ENCODE measurements around the gene MED1.

MED1 gene

DNA sequence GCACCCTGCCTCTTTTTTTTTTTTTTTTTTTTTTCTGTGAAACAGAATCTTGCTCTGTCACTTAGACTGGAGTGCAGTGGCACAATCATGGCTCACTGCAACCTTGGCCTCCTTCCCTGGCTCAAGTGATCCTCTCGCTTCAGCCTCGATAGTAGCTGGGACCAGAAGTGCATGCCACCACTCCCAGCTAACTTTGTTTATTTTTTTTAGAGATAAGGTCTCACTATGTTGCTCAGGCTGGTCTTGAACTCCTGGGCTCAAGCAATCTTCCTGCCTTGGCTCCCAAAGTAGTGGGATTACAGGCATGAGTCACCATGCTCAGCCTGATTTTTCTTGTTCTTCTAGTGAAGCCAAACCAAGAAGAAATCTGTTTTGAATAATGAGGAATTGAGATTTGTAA is 35.2 kb upstream of the MED1 start (continued):
- TF ChIP-seq PRDM1 (tag by site-specific recombination; IDR thresholded peaks at IDR 0.05) (no peak), ZSCAN23 (tag by site-specific recombination; IDR thresholded peaks at IDR 0.05) (0 out of 2 replicates have a peak, but pooled peaks have one; percentile 62), ZNF274 (IDR thresholded peaks at IDR 0.05; ENCODE audit: low read length) (no peak), ZNF274 (tag by site-specific recombination; IDR thresholded peaks at IDR 0.05; ENCODE audit: borderline replicate concordance) (no peak), WT1 (tag by site-specific recombination; IDR thresholded peaks at IDR 0.05) (peak; percentile 89), ZNF677 (tag by site-specific recombination; IDR thresholded peaks at IDR 0.05) (no peak), ZNF747 (tag by site-specific recombination; IDR thresholded peaks at IDR 0.05) (no peak), ZNF214 (tag by site-specific recombination; IDR thresholded peaks at IDR 0.05; ENCODE audit: borderline replicate concordance) (no peak), ZNF155 (tag by site-specific recombination; IDR thresholded peaks at IDR 0.05) (no peak), ZNF132 (tag by site-specific recombination; IDR thresholded peaks at IDR 0.05; ENCODE audit: borderline replicate concordance) (no peak), MEIS1 (CRISPR knock-in tag; IDR thresholded peaks at IDR 0.05; ENCODE audit: borderline replicate concordance) (no peak), ZNF140 (tag by site-specific recombination; IDR thresholded peaks at IDR 0.05) (no peak), MZF1 (tag by site-specific recombination; IDR thresholded peaks at IDR 0.05; ENCODE audit: borderline replicate concordance) (peak; percentile 64; the same call in 1 of the 2 replicates), ZNF202 (tag by site-specific recombination; IDR thresholded peaks at IDR 0.05; ENCODE audit: borderline replicate concordance) (no peak), RBAK (tag by site-specific recombination; IDR thresholded peaks at IDR 0.05) (no peak), ZNF571 (tag by site-specific recombination; IDR thresholded peaks at IDR 0.05) (no peak), BCL11A (tag by site-specific recombination; IDR thresholded peaks at IDR 0.05; ENCODE audit: low read depth) (peak; percentile 92; the same call in 1 of the 2 replicates), ZNF529 (tag by site-specific recombination; IDR thresholded peaks at IDR 0.05; ENCODE audit: insufficient replicate concordance) (no peak), KLF1 (tag by site-specific recombination; IDR thresholded peaks at IDR 0.05) (peak; percentile 81), ZNF707 (tag by site-specific recombination; IDR thresholded peaks at IDR 0.05) (no peak), KLF7 (tag by site-specific recombination; IDR thresholded peaks at IDR 0.05; ENCODE audit: borderline replicate concordance) (no peak; the same call in 1 of the 2 replicates), ZNF324 (tag by site-specific recombination; IDR thresholded peaks at IDR 0.05) (no peak; the same call in 1 of the 2 replicates)
- TF ChIP-seq, protein P1, sequence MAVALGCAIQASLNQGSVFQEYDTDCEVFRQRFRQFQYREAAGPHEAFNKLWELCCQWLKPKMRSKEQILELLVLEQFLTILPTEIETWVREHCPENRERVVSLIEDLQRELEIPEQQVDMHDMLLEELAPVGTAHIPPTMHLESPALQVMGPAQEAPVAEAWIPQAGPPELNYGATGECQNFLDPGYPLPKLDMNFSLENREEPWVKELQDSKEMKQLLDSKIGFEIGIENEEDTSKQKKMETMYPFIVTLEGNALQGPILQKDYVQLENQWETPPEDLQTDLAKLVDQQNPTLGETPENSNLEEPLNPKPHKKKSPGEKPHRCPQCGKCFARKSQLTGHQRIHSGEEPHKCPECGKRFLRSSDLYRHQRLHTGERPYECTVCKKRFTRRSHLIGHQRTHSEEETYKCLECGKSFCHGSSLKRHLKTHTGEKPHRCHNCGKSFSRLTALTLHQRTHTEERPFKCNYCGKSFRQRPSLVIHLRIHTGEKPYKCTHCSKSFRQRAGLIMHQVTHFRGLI (tag by site-specific recombination; IDR thresholded peaks at IDR 0.05), result peak; percentile 63; the same call in 1 of the 2 replicates
- TF ChIP-seq, protein P2, sequence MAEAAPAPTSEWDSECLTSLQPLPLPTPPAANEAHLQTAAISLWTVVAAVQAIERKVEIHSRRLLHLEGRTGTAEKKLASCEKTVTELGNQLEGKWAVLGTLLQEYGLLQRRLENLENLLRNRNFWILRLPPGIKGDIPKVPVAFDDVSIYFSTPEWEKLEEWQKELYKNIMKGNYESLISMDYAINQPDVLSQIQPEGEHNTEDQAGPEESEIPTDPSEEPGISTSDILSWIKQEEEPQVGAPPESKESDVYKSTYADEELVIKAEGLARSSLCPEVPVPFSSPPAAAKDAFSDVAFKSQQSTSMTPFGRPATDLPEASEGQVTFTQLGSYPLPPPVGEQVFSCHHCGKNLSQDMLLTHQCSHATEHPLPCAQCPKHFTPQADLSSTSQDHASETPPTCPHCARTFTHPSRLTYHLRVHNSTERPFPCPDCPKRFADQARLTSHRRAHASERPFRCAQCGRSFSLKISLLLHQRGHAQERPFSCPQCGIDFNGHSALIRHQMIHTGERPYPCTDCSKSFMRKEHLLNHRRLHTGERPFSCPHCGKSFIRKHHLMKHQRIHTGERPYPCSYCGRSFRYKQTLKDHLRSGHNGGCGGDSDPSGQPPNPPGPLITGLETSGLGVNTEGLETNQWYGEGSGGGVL (tag by site-specific recombination; IDR thresholded peaks at IDR 0.05), result no peak
- TF ChIP-seq, protein P3, sequence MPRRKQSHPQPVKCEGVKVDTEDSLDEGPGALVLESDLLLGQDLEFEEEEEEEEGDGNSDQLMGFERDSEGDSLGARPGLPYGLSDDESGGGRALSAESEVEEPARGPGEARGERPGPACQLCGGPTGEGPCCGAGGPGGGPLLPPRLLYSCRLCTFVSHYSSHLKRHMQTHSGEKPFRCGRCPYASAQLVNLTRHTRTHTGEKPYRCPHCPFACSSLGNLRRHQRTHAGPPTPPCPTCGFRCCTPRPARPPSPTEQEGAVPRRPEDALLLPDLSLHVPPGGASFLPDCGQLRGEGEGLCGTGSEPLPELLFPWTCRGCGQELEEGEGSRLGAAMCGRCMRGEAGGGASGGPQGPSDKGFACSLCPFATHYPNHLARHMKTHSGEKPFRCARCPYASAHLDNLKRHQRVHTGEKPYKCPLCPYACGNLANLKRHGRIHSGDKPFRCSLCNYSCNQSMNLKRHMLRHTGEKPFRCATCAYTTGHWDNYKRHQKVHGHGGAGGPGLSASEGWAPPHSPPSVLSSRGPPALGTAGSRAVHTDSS (tag by site-specific recombination; IDR thresholded peaks at IDR 0.05), result no peak
- TF ChIP-seq, protein P4, sequence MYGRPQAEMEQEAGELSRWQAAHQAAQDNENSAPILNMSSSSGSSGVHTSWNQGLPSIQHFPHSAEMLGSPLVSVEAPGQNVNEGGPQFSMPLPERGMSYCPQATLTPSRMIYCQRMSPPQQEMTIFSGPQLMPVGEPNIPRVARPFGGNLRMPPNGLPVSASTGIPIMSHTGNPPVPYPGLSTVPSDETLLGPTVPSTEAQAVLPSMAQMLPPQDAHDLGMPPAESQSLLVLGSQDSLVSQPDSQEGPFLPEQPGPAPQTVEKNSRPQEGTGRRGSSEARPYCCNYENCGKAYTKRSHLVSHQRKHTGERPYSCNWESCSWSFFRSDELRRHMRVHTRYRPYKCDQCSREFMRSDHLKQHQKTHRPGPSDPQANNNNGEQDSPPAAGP (tag by site-specific recombination; IDR thresholded peaks at IDR 0.05), result peak; percentile 84
- TF ChIP-seq, protein P5, sequence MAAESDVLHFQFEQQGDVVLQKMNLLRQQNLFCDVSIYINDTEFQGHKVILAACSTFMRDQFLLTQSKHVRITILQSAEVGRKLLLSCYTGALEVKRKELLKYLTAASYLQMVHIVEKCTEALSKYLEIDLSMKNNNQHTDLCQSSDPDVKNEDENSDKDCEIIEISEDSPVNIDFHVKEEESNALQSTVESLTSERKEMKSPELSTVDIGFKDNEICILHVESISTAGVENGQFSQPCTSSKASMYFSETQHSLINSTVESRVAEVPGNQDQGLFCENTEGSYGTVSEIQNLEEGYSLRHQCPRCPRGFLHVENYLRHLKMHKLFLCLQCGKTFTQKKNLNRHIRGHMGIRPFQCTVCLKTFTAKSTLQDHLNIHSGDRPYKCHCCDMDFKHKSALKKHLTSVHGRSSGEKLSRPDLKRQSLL (tag by site-specific recombination; IDR thresholded peaks at IDR 0.05), result peak; percentile 73; the same call in 1 of the 2 replicates
- TF ChIP-seq, protein P6, sequence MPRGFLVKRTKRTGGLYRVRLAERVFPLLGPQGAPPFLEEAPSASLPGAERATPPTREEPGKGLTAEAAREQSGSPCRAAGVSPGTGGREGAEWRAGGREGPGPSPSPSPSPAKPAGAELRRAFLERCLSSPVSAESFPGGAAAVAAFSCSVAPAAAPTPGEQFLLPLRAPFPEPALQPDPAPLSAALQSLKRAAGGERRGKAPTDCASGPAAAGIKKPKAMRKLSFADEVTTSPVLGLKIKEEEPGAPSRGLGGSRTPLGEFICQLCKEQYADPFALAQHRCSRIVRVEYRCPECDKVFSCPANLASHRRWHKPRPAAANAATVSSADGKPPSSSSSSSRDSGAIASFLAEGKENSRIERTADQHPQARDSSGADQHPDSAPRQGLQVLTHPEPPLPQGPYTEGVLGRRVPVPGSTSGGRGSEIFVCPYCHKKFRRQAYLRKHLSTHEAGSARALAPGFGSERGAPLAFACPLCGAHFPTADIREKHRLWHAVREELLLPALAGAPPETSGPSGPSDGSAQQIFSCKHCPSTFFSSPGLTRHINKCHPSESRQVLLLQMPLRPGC (tag by site-specific recombination; IDR thresholded peaks at IDR 0.05), result peak; percentile 99
- TF ChIP-seq, protein P7, sequence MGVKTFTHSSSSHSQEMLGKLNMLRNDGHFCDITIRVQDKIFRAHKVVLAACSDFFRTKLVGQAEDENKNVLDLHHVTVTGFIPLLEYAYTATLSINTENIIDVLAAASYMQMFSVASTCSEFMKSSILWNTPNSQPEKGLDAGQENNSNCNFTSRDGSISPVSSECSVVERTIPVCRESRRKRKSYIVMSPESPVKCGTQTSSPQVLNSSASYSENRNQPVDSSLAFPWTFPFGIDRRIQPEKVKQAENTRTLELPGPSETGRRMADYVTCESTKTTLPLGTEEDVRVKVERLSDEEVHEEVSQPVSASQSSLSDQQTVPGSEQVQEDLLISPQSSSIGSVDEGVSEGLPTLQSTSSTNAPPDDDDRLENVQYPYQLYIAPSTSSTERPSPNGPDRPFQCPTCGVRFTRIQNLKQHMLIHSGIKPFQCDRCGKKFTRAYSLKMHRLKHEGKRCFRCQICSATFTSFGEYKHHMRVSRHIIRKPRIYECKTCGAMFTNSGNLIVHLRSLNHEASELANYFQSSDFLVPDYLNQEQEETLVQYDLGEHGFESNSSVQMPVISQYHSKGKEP (tag by site-specific recombination; IDR thresholded peaks at IDR 0.05), result peak; percentile 93
- TF ChIP-seq, protein P8, sequence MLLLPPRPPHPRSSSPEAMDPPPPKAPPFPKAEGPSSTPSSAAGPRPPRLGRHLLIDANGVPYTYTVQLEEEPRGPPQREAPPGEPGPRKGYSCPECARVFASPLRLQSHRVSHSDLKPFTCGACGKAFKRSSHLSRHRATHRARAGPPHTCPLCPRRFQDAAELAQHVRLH (tag by site-specific recombination; IDR thresholded peaks at IDR 0.05), result peak; percentile 72

All from HEK293 (cell line).